Loucy (cell line): ENCODE results near the gene RASA1.

ENCODE experiments used
- H2AFZ ChIP-seq: fragments of 200-600 bp; sonication (generic); 2 replicates; pipeline ENCODE4 v1.6.0; 2016; ENCODE audit warnings: antibody characterized with exemption, mild to moderate bottlenecking, low read length, moderate library complexity
- H3F3A ChIP-seq: fragments of 200-600 bp; 2 replicates; pipeline ENCODE4 v1.6.0; 2016; ENCODE audit warnings: antibody characterized with exemption, low read depth, mild to moderate bottlenecking
- H3K27me3 ChIP-seq: fragments of 200-600 bp; sonication (generic); 2 replicates; pipeline ENCODE4 v1.6.1; 2014; ENCODE audit warnings: low read length, mild to moderate bottlenecking; ENCODE audit not compliant: insufficient read depth, poor library complexity, severe bottlenecking
- H3K36me3 ChIP-seq: fragments of 200-600 bp; sonication (generic); 2 replicates; pipeline ENCODE4 v1.6.1; 2016; ENCODE audit warnings: low read length; ENCODE audit not compliant: insufficient read depth
- H3K4me1 ChIP-seq: fragments of 200-600 bp; sonication (generic); 2 replicates; pipeline ENCODE4 v1.5.1; 2014; ENCODE audit warnings: low read length, mild to moderate bottlenecking; ENCODE audit not compliant: insufficient read depth, poor library complexity, severe bottlenecking
- H3K4me2 ChIP-seq: fragments of 200-600 bp; sonication (generic); 2 replicates; pipeline ENCODE4 v1.6.0; 2014; ENCODE audit warnings: antibody characterized with exemption, low read length, low read depth, mild to moderate bottlenecking; ENCODE audit not compliant: poor library complexity, severe bottlenecking
- H3K4me3 ChIP-seq: fragments of 200-600 bp; sonication (generic); 2 replicates; pipeline ENCODE4 v1.5.1; 2014; ENCODE audit warnings: low read length, mild to moderate bottlenecking, mixed read lengths; ENCODE audit not compliant: poor library complexity, severe bottlenecking
- H3K79me2 ChIP-seq: fragments of 200-600 bp; sonication (generic); 2 replicates; pipeline ENCODE4 v1.6.1; 2014; ENCODE audit warnings: low read length; ENCODE audit not compliant: insufficient read depth
- H3K9ac ChIP-seq: fragments of 200-600 bp; sonication (generic); 2 replicates; pipeline ENCODE4 v1.6.0; 2014; ENCODE audit warnings: mild to moderate bottlenecking, low read depth, low read length, moderate library complexity; ENCODE audit not compliant: poor library complexity, severe bottlenecking
- H3K9me2 ChIP-seq: fragments of 200-600 bp; sonication (generic); replicated peaks from 2 replicates; pipeline ENCODE4 v1.6.1; 2016; ENCODE audit warnings: low read depth, low read length, mixed read lengths
- H3K9me3 ChIP-seq: fragments of 200-600 bp; sonication (generic); 2 replicates; pipeline ENCODE4 v1.6.1; 2014; ENCODE audit warnings: mild to moderate bottlenecking, antibody characterized with exemption, low read length, low read depth; ENCODE audit not compliant: insufficient read depth
- H4K20me1 ChIP-seq: fragments of 200-600 bp; sonication (generic); 2 replicates; pipeline ENCODE4 v1.6.0; 2014; ENCODE audit warnings: antibody characterized with exemption, low read length, mild to moderate bottlenecking; ENCODE audit not compliant: insufficient read depth, poor library complexity, severe bottlenecking
- EZH2phosphoT487 ChIP-seq: fragments of 200-600 bp; IDR thresholded peaks from 2 replicates; pipeline ENCODE4 v1.6.1; 2018; ENCODE audit warnings: antibody characterized with exemption, mild to moderate bottlenecking, moderate library complexity, borderline replicate concordance
- TF ChIP-seq, protein P1 (sequence below): fragments of 200-600 bp; sonication (generic); conservative IDR thresholded peaks from 2 replicates; pipeline ENCODE4 v1.5.1; 2014; ENCODE audit warnings: mild to moderate bottlenecking, antibody characterized with exemption, low read length

RASA1 gene

DNA sequence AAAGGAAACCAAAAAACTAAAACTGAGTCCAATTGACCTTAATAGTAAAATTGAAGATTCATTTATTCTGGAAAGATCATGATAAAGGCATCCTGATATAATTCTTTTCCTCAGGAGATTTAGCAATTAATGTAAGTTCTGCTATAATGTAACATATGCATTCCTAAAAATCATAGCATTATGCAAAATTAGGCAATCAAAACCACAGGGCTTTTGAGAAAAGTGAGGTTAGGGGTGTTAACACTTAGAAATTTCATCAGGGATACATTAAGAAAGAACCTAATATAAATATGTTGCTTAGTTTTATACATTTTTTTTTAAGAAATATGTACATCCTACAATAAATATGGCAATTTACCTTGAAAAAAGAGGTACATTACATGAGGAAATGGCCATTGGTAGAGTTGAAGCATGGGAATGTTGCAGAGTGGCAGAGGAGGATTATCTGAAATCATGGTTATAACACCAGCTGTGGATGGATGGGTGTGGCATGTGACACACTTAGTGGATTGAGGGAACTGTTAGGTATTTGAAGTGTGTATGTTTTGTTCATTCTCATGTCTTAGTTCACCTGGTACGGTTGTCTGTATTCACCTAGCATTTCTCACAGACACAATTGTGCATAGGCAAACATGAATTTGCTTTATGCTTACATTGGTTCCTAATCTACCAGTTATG is 94.0 kb downstream of the RASA1 start:
- Histone ChIP-seq H3F3A (no peaks in the 10 kb centered on the region), H3K4me2 (no peak overlapping the region), H3K9me2 (no peaks in the 10 kb centered on the region)

DNA sequence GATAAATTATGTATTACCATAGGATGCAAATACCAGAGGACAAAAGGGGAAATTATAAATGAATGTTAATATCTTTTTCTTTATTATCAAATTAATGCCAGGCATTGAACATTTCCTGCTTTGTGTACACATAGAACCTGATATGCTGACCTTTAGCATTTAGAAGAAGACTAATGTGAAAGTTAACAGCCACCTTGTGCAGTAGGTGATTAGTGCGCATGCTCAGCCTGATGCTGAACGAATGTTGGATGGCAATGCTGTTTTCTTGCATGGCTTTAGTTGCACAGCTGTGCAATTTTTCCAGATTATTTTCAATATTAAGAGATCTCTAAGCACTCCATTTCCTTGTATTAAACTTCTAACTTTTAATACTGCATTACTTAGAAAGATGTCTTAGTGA is 99.6 kb downstream of the RASA1 start:
- peaks cover 74% of the 10 kb centered on the region for H3K36me3 ChIP-seq
- H3F3A ChIP-seq = 0 out of 2 replicates have a peak, but pooled peaks cover under 1% of the 10 kb centered on the region

More for the DNA sequence above, 94.0 kb downstream of the RASA1 start:
- Histone ChIP-seq H3K36me3 (peaks cover 52% of the 10 kb centered on the region; the same call in 1 of the 2 replicates), H2AFZ (no peak overlapping the region), H3K9me3 (no peaks in the 10 kb centered on the region), H3K27me3 (no peaks in the 10 kb centered on the region), H3K9ac (no peak overlapping the region), H3K4me3 (no peak overlapping the region), H4K20me1 (no peaks in the 10 kb centered on the region), H3K79me2 (no peaks in the 10 kb centered on the region), H3K4me1 (no peaks in the 10 kb centered on the region)
- no peak for TF ChIP-seq EZH2phosphoT487
- TF ChIP-seq, protein P1, sequence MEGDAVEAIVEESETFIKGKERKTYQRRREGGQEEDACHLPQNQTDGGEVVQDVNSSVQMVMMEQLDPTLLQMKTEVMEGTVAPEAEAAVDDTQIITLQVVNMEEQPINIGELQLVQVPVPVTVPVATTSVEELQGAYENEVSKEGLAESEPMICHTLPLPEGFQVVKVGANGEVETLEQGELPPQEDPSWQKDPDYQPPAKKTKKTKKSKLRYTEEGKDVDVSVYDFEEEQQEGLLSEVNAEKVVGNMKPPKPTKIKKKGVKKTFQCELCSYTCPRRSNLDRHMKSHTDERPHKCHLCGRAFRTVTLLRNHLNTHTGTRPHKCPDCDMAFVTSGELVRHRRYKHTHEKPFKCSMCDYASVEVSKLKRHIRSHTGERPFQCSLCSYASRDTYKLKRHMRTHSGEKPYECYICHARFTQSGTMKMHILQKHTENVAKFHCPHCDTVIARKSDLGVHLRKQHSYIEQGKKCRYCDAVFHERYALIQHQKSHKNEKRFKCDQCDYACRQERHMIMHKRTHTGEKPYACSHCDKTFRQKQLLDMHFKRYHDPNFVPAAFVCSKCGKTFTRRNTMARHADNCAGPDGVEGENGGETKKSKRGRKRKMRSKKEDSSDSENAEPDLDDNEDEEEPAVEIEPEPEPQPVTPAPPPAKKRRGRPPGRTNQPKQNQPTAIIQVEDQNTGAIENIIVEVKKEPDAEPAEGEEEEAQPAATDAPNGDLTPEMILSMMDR = no peak

GRCh38 chr5:87368601-87369000 is 100.9 kb downstream of the RASA1 start:
- Histone ChIP-seq H3F3A (0 out of 2 replicates have a peak, but pooled peaks cover 2% of the 10 kb centered on the region), H3K4me3 (no peak overlapping the region), H3K36me3 (peaks cover 73% of the 10 kb centered on the region)

More for the DNA sequence above, 99.6 kb downstream of the RASA1 start:
- Histone ChIP-seq H3K4me1 (no peaks in the 10 kb centered on the region), H4K20me1 (no peaks in the 10 kb centered on the region), H3K79me2 (no peaks in the 10 kb centered on the region), H3K9ac (no peak overlapping the region), H2AFZ (no peak overlapping the region), H3K27me3 (no peaks in the 10 kb centered on the region), H3K9me3 (no peaks in the 10 kb centered on the region), H3K4me3 (no peak overlapping the region), H3K4me2 (no peak overlapping the region), H3K9me2 (no peaks in the 10 kb centered on the region)
- TF ChIP-seq, protein P1 = no peak
- no peak for TF ChIP-seq EZH2phosphoT487

More at GRCh38 chr5:87368601-87369000, 100.9 kb downstream of the RASA1 start:
- Histone ChIP-seq H3K4me1 (no peaks in the 10 kb centered on the region), H3K9me3 (no peaks in the 10 kb centered on the region), H3K4me2 (no peak overlapping the region), H3K79me2 (no peaks in the 10 kb centered on the region), H2AFZ (no peak overlapping the region), H4K20me1 (no peaks in the 10 kb centered on the region), H3K9me2 (no peaks in the 10 kb centered on the region), H3K27me3 (no peaks in the 10 kb centered on the region), H3K9ac (no peak overlapping the region)
- TF ChIP-seq, protein P1 = no peak
- no peak for TF ChIP-seq EZH2phosphoT487
